ENCODE measurements around the gene PDGFB. TPM values are rescaled to one million over a fixed set of nuclear protein-coding genes. Genes with fewer than 3 reads are reported as not detected.

PDGFB gene
- total RNA-seq, 1 experiment from 2014 or later: 13.1 TPM

DNA sequence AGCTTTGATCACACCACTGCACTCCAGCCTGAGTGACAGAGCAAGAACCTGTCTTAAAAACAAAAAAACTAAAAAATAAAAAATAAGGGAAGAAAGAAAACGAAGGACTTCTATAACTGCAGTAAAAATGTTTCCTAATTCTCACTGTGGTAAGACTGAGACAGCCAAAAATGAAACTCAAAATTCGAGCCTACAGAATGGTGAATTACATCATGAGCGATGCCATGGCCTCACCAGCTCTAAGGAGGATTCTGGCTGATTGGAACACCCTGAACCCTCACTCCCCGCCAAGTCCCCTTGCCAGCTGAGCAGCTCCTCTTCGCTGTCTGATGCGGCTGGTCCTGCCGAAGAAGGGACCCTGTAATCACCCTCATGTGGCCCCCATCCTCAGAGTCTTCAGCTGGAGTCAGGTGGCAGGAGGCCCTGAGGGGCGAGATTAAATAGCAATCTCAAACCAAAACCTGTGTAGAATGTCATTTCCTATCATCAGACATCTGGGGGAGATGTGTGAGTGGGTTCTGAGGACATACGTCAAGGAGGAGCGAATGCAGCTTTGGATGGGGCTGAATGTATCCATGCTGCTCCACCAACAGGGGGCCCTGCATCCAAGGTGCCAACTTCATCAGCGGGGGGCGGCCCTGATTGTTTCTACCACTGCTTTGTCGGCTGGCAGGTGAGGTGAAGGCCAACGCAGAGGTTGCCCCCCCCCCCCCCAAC is 29.2 kb downstream of the PDGFB start:
- ATAC-seq (peak; percentile 42), DNase-seq (ENCODE audit: low read depth, low spot score) (peak; percentile 35)

More for the DNA sequence above, 29.2 kb downstream of the PDGFB start:
- H3K4me3 ChIP-seq (replicated peaks in 1 of 2; ENCODE audit: low read depth in 1 of 2, low read length in 2 of 2): no peak overlapping the region
- ChIA-PET RAD21 (ENCODE audit: low non-redundant PET in 1 of 2, low total read pairs in 2 of 2, uncharacterized antibody in 2 of 2, unreplicated experiment in 2 of 2) (interaction anchor here (0.9 to 2.1 kb wide), 6 partner anchors 24 to 96 kb away, joined by 3 to 4 read pairs (median 4); no protein-coding TSS in a partner anchor), POLR2A (interaction anchor here (0.6 to 2.6 kb wide), 6 partner anchors 9 to 96 kb away, joined by 3 to 10 read pairs (median 4); partner anchors contain the start of gene PDGFB), CTCF (interaction anchor here (0.8 to 2.5 kb wide), 11 partner anchors 10 to 101 kb away, joined by 3 to 13 read pairs (median 4); partner anchors contain the start of gene PDGFB)
- no peak overlapping the region for H2AFZ ChIP-seq (ENCODE audit: low read depth, low read length, poor library complexity, severe bottlenecking)
- no peaks in the 10 kb centered on the region for H3K9me2 ChIP-seq (ENCODE audit: insufficient read depth)
- H4K20me1 ChIP-seq (ENCODE audit: insufficient read depth): no peaks in the 10 kb centered on the region
- intact Hi-C loops (cut with micrococcal nuclease): no loop called here
- peak overlapping the region; percentile 58; the same call in 1 of the 2 replicates for H3K27ac ChIP-seq (ENCODE audit: low read depth, low read length)
- peaks cover 46 to 57% of the 10 kb centered on the region in 2 experiments for H3K4me1 ChIP-seq (ENCODE audit: control insufficient read depth in 1 of 2, insufficient read depth in 2 of 2, low read length in 2 of 2)
- no peaks in the 10 kb centered on the region for H3K36me3 ChIP-seq (ENCODE audit: control insufficient read depth in 1 of 2, insufficient read depth in 2 of 2, low read length in 2 of 2)
- no peaks in the 10 kb centered on the region for H3K27me3 ChIP-seq (ENCODE audit: insufficient read depth, low read length)
- peak overlapping the region; percentile 79 for H3K4me2 ChIP-seq (ENCODE audit: low read length)
- TF ChIP-seq RAD21 (IDR thresholded peaks at IDR 0.05; ENCODE audit: low read depth) (peak; percentile 62), YY1 (IDR thresholded peaks at IDR 0.05; ENCODE audit: extremely low read depth, insufficient replicate concordance, low read depth, low read length) (no peak), EGR1 (IDR thresholded peaks at IDR 0.05; ENCODE audit: low read depth) (no peak), SRF (IDR thresholded peaks at IDR 0.05; ENCODE audit: low read depth) (no peak), TCF7L2 (IDR thresholded peaks at IDR 0.05; ENCODE audit: borderline replicate concordance, extremely low read depth, insufficient read depth, insufficient read length) (no peak), EZH2phosphoT487 (IDR thresholded peaks at IDR 0.05; ENCODE audit: borderline replicate concordance) (no peak), ELF1 (IDR thresholded peaks at IDR 0.05; ENCODE audit: borderline replicate concordance, low read depth) (no peak), ZNF274 (IDR thresholded peaks at IDR 0.05; ENCODE audit: low read depth, low read length) (no peak)
- TF ChIP-seq, protein P1, sequence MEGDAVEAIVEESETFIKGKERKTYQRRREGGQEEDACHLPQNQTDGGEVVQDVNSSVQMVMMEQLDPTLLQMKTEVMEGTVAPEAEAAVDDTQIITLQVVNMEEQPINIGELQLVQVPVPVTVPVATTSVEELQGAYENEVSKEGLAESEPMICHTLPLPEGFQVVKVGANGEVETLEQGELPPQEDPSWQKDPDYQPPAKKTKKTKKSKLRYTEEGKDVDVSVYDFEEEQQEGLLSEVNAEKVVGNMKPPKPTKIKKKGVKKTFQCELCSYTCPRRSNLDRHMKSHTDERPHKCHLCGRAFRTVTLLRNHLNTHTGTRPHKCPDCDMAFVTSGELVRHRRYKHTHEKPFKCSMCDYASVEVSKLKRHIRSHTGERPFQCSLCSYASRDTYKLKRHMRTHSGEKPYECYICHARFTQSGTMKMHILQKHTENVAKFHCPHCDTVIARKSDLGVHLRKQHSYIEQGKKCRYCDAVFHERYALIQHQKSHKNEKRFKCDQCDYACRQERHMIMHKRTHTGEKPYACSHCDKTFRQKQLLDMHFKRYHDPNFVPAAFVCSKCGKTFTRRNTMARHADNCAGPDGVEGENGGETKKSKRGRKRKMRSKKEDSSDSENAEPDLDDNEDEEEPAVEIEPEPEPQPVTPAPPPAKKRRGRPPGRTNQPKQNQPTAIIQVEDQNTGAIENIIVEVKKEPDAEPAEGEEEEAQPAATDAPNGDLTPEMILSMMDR (IDR thresholded peaks at IDR 0.05 in 2 of 3, conservative IDR thresholded peaks at IDR 0.05 in 1 of 3; ENCODE audit: borderline replicate concordance in 1 of 3, insufficient read depth in 1 of 3, low read depth in 2 of 3, low read length in 2 of 3): peak; percentile 57 to 86 (median 73); a peak in 5 of 6 replicates
- TF ChIP-seq, protein P2, sequence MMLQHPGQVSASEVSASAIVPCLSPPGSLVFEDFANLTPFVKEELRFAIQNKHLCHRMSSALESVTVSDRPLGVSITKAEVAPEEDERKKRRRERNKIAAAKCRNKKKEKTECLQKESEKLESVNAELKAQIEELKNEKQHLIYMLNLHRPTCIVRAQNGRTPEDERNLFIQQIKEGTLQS (IDR thresholded peaks at IDR 0.05): no peak
- H3K79me2 ChIP-seq (ENCODE audit: insufficient read depth, low read length): no peaks in the 10 kb centered on the region
- no peaks in the 10 kb centered on the region for H3K9me3 ChIP-seq (ENCODE audit: control insufficient read depth in 1 of 2, insufficient read depth in 1 of 2, low read depth in 1 of 2, low read length in 2 of 2)
- no peak overlapping the region; the same call in 1 of the 2 replicates for H3K9ac ChIP-seq (ENCODE audit: low read length)
- no TSS peak for BruUV-seq (replicated peaks)

Measured in HCT116 (cell line).